H9 (cell line): Measurements from ENCODE around the gene SLC35F6. TPM values are rescaled to one million over a fixed set of nuclear protein-coding genes. Genes with fewer than 3 reads are reported as not detected.

ENCODE experiments used
- DNase-seq: peaks from one replicate; pipeline ENCODE4 v3.0.0-alpha.2; 2017
- H2AFZ ChIP-seq: one replicate; pipeline ENCODE4 v1.6.1; 2013; ENCODE audit warnings: mild to moderate bottlenecking, low read length, control low read depth, moderate library complexity
- H2AK5ac ChIP-seq: 2 replicates; pipeline ENCODE4 v1.6.1; 2013; ENCODE audit warnings: low read length, control low read depth, mixed read lengths; ENCODE audit not compliant: insufficient read length
- H2BK120ac ChIP-seq: one replicate; pipeline ENCODE4 v1.6.1; 2013; ENCODE audit warnings: low read depth, mild to moderate bottlenecking, low read length, control low read depth, inconsistent platforms; ENCODE audit not compliant: poor library complexity, severe bottlenecking
- H2BK12ac ChIP-seq: 2 replicates; pipeline ENCODE4 v1.6.1; 2013; ENCODE audit warnings: low read length, control low read depth, mixed read lengths, low read depth; ENCODE audit not compliant: insufficient read length
- H2BK15ac ChIP-seq: 2 replicates; pipeline ENCODE4 v1.6.1; 2013; ENCODE audit warnings: low read depth, low read length, control low read depth
- H2BK20ac ChIP-seq: one replicate; pipeline ENCODE4 v1.6.1; 2013; ENCODE audit warnings: low read depth, mild to moderate bottlenecking, low read length, control low read depth, inconsistent platforms; ENCODE audit not compliant: poor library complexity, severe bottlenecking
- H2BK5ac ChIP-seq: 2 replicates; pipeline ENCODE4 v1.6.1; 2013; ENCODE audit warnings: low read length, control low read depth, mixed read lengths; ENCODE audit not compliant: insufficient read length
- H3K14ac ChIP-seq: 2 replicates; pipeline ENCODE4 v1.6.1; 2013; ENCODE audit warnings: low read length, control low read depth; ENCODE audit not compliant: insufficient read depth
- H3K18ac ChIP-seq: 2 replicates; pipeline ENCODE4 v1.6.1; 2013; ENCODE audit warnings: low read depth, mild to moderate bottlenecking, mixed read lengths, low read length, control low read depth; ENCODE audit not compliant: insufficient read length
- H3K23ac ChIP-seq: 2 replicates; pipeline ENCODE4 v1.6.1; 2013; ENCODE audit warnings: low read length, control low read depth, mixed read lengths, low read depth; ENCODE audit not compliant: insufficient read length
- H3K23me2 ChIP-seq: 2 replicates; pipeline ENCODE4 v1.6.1; 2013; ENCODE audit warnings: low read depth, mild to moderate bottlenecking, mixed read lengths, low read length, control low read depth; ENCODE audit not compliant: insufficient read length, poor library complexity, severe bottlenecking
- H3K27ac ChIP-seq: 2 replicates; pipeline ENCODE4 v1.5.1; 2013; ENCODE audit warnings: low read length, control low read depth, mixed read lengths, low read depth; ENCODE audit not compliant: insufficient read length
- H3K27me3 ChIP-seq: 2 replicates; pipeline ENCODE4 v1.6.1; 2013; ENCODE audit warnings: low read length, control low read depth, inconsistent platforms; ENCODE audit not compliant: insufficient read depth
- H3K4ac ChIP-seq: 2 replicates; pipeline ENCODE4 v1.6.1; 2013; ENCODE audit warnings: low read depth, mild to moderate bottlenecking, control low read depth, inconsistent platforms, low read length, moderate library complexity
- H3K4me1 ChIP-seq: 2 replicates; pipeline ENCODE4 v1.6.1; 2013; ENCODE audit warnings: low read length, control low read depth, inconsistent platforms; ENCODE audit not compliant: insufficient read depth
- H3K4me2 ChIP-seq: 2 replicates; pipeline ENCODE4 v1.6.1; 2013; ENCODE audit warnings: low read length, control low read depth, mixed read lengths; ENCODE audit not compliant: insufficient read length, insufficient read depth
- H3K56ac ChIP-seq: 2 replicates; pipeline ENCODE4 v1.6.1; 2013; ENCODE audit warnings: low read depth, mild to moderate bottlenecking, mixed read lengths, low read length, control low read depth; ENCODE audit not compliant: insufficient read length
- H3K79me1 ChIP-seq: 2 replicates; pipeline ENCODE4 v1.6.1; 2013; ENCODE audit warnings: low read depth, mild to moderate bottlenecking, moderate library complexity, low read length, control low read depth, inconsistent platforms; ENCODE audit not compliant: insufficient read depth, poor library complexity, severe bottlenecking
- H3K79me2 ChIP-seq: 2 replicates; pipeline ENCODE4 v1.6.1; 2013; ENCODE audit warnings: low read length, control low read depth, inconsistent platforms; ENCODE audit not compliant: insufficient read depth
- H3K9ac ChIP-seq: 2 replicates; pipeline ENCODE4 v1.6.1; 2013; ENCODE audit warnings: low read length, control low read depth, mixed read lengths; ENCODE audit not compliant: insufficient read length; ENCODE audit errors: extremely low read depth
- H3K9me3 ChIP-seq: one replicate; pipeline ENCODE4 v1.6.1; 2013; ENCODE audit warnings: low read depth, low read length, inconsistent platforms; ENCODE audit not compliant: control insufficient read depth
- H3T11ph ChIP-seq: one replicate; pipeline ENCODE4 v1.6.1; 2013; ENCODE audit warnings: mild to moderate bottlenecking, low read length, control low read depth, inconsistent platforms
- H4K20me1 ChIP-seq: one replicate; pipeline ENCODE4 v1.6.1; 2013; ENCODE audit not compliant: control insufficient read depth, insufficient read length, insufficient read depth
- H4K5ac ChIP-seq: 2 replicates; pipeline ENCODE4 v1.6.1; 2013; ENCODE audit warnings: low read depth, mild to moderate bottlenecking, mixed read lengths, low read length, control low read depth; ENCODE audit not compliant: insufficient read length
- H4K8ac ChIP-seq: replicated peaks from 2 replicates; pipeline ENCODE4 v1.6.1; 2013; ENCODE audit warnings: low read length, control low read depth, mixed read lengths, low read depth; ENCODE audit not compliant: insufficient read length
- H4K91ac ChIP-seq: 2 replicates; pipeline ENCODE4 v1.6.1; 2013; ENCODE audit warnings: low read depth, mild to moderate bottlenecking, moderate library complexity, mixed read lengths, low read length, control low read depth; ENCODE audit not compliant: insufficient read length
- H3K27ac Mint-ChIP-seq, 3 experiments: 2 replicates in 2 of 3; 3 replicates in 1 of 3; pipeline ENCODE4 v1.8.0; 2020 to 2021; ENCODE audit warnings: mixed read lengths in 3 of 3, mild to moderate bottlenecking in 1 of 3, moderate library complexity in 1 of 3
- H3K27me3 Mint-ChIP-seq: 2 replicates; pipeline ENCODE4 v1.8.0; 2021; ENCODE audit warnings: low read depth, mild to moderate bottlenecking, moderate library complexity, mixed read lengths
- H3K36me3 Mint-ChIP-seq, 3 experiments: 2 replicates in 2 of 3; 3 replicates in 1 of 3; pipeline ENCODE4 v1.8.0; 2020 to 2021; ENCODE audit warnings: low read depth in 3 of 3, mixed read lengths in 3 of 3; ENCODE audit not compliant: insufficient read depth in 1 of 3
- H3K4me1 Mint-ChIP-seq, 2 experiments: 2 replicates each; pipeline ENCODE4 v1.8.0; 2020; ENCODE audit warnings: mixed read lengths in 2 of 2
- H3K4me3 Mint-ChIP-seq, 2 experiments: 2 replicates in 1 of 2; 3 replicates in 1 of 2; pipeline ENCODE4 v1.8.0; 2020 to 2021; ENCODE audit warnings: mild to moderate bottlenecking in 2 of 2, mixed read lengths in 2 of 2, moderate library complexity in 1 of 2
- H3K9me3 Mint-ChIP-seq, 2 experiments: 2 replicates in 1 of 2; 3 replicates in 1 of 2; pipeline ENCODE4 v1.8.0; 2020; ENCODE audit warnings: mild to moderate bottlenecking in 2 of 2, mixed read lengths in 2 of 2, moderate library complexity in 1 of 2
- WGBS: extraction: QIAGEN DNeasy Blood & Tissue Kit; methylation state at CpG from one replicate; pipeline ENCODE4 v1.1.7; 2013; ENCODE audit warnings: missing lambda C conversion rate, low lambda C conversion rate, mixed read lengths; ENCODE audit not compliant: insufficient read length; ENCODE audit errors: extremely low coverage; 5-methylcytosine and 5-hydroxymethylcytosine counted together
- total RNA-seq: library from RNA; stranded (reverse); gene quantifications from 2 replicates; pipeline ENCODE4 v1.2.1, GENCODE V29; 2021
- TF ChIP-seq, protein P1 (sequence below): fragments of 200-600 bp; sonication (generic); conservative IDR thresholded peaks from 3 replicates; pipeline ENCODE4 v1.8.0; 2021; ENCODE audit warnings: antibody characterized with exemption, mild to moderate bottlenecking

The SLC35F6 gene
- total RNA-seq, 1 experiment from 2014 or later, result 15.7 TPM

DNA sequence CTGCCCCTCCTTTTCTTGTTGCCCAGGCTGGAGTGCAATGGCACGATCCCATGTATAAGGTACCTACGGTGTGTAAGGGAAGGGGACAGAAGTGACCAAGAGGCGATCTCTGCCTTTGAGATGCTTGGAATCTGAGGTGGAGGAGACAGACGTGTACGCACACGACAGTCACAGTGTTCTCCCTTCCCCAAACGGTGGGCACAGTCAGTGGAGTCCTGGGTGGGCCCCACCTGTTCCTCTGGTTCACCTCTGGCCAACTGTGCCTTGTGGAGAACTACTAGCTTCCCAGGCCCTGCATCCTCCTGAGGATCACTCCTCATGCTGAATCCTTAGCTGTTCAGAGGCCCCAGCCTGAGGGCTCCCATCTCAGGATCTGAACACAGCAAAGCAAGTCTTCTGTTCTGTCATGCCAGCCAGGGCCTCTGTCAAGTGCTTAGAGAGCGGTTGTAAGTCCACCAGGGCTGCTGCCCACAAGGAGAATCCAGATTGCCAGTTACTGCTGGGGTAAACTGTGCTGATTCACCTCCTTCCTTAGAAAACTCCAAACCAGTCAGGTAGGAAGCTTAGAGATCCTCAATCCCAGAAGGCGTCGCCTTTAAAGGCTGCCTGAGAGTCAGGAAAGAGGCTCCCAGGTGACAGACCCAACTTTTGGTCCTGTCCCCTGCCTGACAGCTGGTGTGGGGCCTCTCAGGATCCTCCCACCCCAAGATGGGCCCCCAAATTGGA lies 1.6 kb downstream of the SLC35F6 start:
- H4K20me1 ChIP-seq, result no peaks in the 10 kb centered on the region

More for the DNA sequence above, 1.6 kb downstream of the SLC35F6 start:
- H3K4me2 ChIP-seq, result peak overlapping the region; percentile 75
- H3K23ac ChIP-seq, result no peak overlapping the region
- WGBS, result no CpG with 5 or more reads among the region's 10 CpGs
- TF ChIP-seq, protein P1, sequence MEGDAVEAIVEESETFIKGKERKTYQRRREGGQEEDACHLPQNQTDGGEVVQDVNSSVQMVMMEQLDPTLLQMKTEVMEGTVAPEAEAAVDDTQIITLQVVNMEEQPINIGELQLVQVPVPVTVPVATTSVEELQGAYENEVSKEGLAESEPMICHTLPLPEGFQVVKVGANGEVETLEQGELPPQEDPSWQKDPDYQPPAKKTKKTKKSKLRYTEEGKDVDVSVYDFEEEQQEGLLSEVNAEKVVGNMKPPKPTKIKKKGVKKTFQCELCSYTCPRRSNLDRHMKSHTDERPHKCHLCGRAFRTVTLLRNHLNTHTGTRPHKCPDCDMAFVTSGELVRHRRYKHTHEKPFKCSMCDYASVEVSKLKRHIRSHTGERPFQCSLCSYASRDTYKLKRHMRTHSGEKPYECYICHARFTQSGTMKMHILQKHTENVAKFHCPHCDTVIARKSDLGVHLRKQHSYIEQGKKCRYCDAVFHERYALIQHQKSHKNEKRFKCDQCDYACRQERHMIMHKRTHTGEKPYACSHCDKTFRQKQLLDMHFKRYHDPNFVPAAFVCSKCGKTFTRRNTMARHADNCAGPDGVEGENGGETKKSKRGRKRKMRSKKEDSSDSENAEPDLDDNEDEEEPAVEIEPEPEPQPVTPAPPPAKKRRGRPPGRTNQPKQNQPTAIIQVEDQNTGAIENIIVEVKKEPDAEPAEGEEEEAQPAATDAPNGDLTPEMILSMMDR, result no peak
- no peak overlapping the region for H2BK12ac ChIP-seq
- H2BK15ac ChIP-seq, result no peak overlapping the region
- no peak overlapping the region for H2BK120ac ChIP-seq
- peaks cover 4% of the 10 kb centered on the region for H3K23me2 ChIP-seq
- H3K4me1 Mint-ChIP-seq, result peaks cover 12 to 14% of the 10 kb centered on the region in 2 experiments
- H3K36me3 Mint-ChIP-seq, result no peaks in the 10 kb centered on the region
- H2BK5ac ChIP-seq, result no peak overlapping the region
- no peak overlapping the region for H3K4ac ChIP-seq
- H3K27me3 ChIP-seq, result no peaks in the 10 kb centered on the region
- H3T11ph ChIP-seq, result no peak overlapping the region
- H3K56ac ChIP-seq, result no peak overlapping the region
- H2BK20ac ChIP-seq, result no peak overlapping the region
- no peaks in the 10 kb centered on the region for H3K79me1 ChIP-seq
- no peak for DNase-seq
- no peak overlapping the region for H2AK5ac ChIP-seq
- H3K9ac ChIP-seq, result no peak overlapping the region
- no peak overlapping the region for H2AFZ ChIP-seq
- H4K8ac ChIP-seq, result no peak overlapping the region
- peaks cover 2% of the 10 kb centered on the region; the same call in 1 of the 2 replicates for H3K4me1 ChIP-seq
- no peak overlapping the region for H3K27ac Mint-ChIP-seq
- H3K79me2 ChIP-seq, result no peaks in the 10 kb centered on the region
- H3K14ac ChIP-seq, result no peak overlapping the region; the same call in 1 of the 2 replicates
- H3K27ac ChIP-seq, result no peak overlapping the region
- no peaks in the 10 kb centered on the region; a peak in 1 of 5 replicates for H3K9me3 Mint-ChIP-seq
- peak overlapping the region; percentile 33 for H4K91ac ChIP-seq
- H3K18ac ChIP-seq, result no peak overlapping the region
- no peak overlapping the region for H4K5ac ChIP-seq
- H3K4me3 Mint-ChIP-seq, result peak overlapping the region; percentile 6 to 83; a peak in 4 of 5 replicates
- peaks cover 12% of the 10 kb centered on the region for H3K27me3 Mint-ChIP-seq
- no peaks in the 10 kb centered on the region for H3K9me3 ChIP-seq
